ENCODE results near the gene MYBBP1A.

MYBBP1A gene

DNA sequence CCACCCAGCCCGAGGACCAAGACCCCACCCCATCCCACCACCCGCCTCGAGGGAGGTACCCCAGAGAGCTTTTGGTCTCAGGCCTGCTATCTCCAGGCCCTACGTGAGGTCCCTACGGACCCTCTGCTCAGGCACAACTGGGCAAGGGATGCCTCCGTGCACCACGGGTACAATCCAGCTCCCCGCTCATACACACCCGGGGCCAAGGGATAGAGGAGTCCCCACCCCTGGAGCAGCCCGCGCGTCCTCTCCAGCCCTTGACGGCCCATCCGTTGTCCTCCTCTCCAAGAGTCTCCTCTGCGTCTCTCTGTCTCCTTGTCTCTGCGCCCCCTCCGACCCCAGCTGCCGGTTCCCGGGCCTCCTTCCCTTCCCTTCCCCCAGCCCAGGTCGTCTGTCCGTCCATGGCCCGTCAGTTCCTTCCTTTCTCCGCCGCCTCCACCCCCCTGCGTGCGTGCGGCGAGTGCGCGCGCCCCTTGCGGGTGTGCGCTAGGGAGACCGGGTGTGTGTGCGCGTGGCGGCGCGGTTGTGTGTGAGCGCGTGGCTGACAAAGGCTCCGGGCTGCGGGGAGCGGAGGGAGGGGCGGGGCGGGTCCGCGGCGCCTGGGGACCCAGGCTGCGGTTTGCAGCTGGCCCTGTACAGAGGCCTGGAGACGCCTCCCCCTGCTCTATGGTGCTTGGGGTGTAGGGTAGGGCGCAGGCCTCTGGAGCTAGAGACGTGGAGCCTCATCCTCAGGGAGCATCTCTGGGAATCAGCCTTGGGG is 55.6 kb downstream of the MYBBP1A start:
- DNase-seq, result no peak

DNA sequence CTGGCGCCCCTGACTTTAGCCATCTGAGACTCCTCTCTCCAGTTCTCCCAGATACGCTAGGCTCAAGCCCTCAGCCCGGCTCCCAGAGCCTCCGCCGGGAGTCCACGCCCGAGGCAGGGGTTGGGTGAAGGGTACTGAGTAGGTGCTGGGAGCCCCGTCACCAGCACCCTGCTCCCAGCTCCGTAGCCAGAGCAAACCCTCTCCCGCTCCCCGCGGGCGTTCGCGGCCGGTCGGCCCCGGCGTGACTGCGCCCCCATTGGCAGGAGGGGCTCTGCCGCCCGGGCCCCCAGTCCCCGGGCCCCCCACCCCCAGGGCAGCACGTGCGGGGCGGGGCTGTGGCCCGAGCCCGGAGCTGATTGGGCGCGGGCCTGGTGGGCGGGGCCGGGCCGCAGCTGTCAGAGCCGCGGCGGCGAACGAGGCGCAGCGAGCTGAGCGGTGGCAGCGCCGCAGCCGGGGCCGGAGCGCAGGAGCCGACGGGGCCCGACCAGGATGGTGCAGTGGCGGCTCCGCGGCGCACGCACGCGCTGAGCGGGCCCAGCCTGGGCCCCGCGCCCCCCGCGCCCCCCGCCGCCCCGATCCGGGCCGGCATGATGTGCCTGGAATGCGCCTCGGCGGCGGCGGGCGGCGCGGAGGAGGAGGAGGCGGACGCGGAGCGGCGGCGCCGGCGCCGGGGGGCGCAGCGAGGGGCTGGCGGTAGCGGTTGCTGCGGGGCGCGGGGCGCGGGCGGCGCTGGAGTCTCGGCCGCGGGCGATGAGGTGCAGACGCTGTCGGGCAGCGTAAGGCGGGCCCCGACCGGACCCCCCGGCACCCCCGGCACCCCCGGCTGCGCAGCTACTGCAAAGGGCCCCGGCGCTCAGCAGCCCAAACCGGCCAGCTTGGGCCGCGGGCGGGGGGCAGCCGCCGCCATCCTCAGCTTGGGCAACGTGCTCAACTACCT is 56.5 kb downstream of the MYBBP1A start, which contains the start of gene SPNS2:
Gene SPNS2, plus strand, starts transcription at position 421 of the 937 bp plus-strand sequence. Its CDS starts 167 bp downstream, at position 588.
- peak; percentile 42 to 55 for DNase-seq

DNA sequence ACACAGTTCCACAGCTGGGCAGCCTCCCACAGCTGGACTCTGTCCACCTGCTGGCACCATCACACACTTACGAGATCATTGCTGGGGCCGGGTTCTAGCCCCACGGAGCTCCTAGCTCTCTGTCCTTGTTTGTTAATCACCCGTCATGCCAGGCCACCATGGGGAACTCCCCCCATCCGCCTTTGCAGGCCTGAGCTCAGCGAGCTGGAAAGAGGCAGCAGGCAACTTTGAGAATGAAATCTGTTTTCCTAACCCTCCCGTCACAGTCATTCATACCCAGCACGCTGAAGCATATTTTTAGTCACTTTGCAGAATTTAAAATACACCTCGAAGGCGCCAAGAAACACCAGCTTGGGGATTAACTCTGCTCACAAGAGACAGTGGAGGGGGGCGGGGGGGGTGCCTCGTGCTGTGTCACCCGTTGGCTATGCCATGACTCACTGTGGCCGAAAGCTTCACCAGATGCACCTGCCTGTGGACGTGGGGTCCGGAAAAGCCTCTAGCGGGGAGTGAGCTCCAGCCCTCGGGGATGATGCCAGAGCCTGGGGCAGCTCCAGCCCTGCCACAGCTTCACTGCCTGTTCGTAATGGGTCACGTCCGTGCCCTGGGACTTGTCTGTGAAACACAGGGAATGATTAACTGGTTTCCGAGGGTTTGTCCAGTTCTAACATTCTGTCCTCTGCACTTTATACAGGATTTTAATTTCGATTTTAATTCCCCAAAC is 57.9 kb downstream of the MYBBP1A start:
- DNase-seq, result no peak

DNA sequence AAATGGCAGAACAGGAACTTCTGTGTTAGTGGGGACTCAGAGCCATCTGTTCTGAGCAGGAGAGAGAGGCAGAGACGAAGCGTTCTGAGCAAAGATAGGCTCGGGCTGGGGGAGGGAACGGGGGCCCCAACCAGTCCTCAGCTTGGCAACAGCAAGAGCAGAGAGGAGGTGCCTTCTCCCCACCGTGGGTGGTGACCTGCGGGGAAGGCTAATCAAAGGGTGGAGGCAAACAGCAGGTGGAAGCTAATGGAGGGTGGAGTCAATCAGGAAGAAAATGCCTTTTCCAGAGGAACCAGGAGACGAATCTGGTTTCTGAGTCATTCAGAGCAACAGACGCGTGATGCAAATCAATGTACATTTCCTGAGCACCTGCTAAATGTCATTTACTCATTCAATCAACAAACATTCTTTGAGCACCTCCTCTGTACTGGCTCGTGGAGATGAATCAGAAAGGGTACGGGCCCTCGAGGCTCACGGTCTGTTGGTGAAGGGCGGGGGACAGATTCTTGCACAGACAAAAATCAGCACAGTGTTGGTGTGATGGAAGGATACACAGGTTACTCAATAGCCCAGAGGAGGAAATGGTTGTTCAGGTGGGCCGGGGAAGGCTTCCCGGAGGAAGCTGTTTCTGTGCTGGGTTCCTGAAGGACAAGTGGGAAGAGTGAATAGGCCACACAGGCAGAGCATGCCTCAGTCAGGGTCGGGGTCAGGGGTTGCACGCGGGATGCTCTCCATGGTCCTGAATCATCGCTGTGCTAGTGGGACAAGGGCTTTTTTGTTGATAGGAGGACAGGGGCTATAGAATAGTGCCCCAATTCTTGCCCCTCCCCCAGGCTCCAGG is 62.2 kb downstream of the MYBBP1A start:
- DNase-seq, result no peak

DNA sequence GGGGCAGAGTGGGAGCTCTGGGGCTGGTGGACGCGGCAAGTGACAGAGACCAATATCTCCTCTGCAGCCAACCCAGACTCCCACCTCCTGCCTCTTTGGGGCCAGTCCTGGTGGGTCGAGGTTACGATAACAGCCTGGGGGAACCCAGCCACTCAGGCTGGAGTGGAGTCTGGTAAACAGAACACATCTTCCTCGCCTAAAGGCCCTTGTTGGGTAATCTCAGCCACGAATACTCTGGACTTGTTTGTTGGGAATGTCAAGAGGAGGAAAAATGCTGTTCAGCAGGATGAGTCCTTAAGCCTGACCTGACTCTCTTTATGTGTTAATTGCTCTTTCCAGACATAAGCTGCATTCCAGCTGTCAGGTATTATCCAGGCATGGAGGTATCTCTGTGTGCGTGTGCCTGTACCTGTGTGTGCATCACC is 64.5 kb downstream of the MYBBP1A start:
- DNase-seq, result no peak

DNA sequence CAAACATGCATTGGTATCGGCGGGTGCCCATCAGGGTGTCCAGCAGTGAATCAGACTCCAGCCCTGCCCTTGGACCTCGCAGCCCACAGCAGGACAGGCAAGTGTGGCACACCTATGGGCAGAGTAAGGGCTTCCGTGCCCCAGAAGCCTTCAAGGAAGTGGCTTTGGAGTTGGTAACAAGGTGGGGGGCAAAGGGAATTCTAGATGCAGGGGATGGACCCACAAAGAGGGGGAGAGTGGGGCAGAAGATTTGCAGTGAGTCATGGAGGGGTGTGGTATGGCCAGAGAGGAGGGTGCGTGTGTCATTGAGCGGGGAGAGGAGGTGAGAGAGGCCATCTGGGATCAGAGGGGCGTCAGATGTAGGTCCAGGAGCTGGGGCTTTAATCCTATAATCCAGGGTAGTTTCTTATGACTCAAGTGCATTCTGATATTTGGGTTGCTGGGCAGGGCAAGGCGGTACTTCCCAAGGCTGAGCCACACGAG is 65.0 kb downstream of the MYBBP1A start:
- no peak for DNase-seq

DNA sequence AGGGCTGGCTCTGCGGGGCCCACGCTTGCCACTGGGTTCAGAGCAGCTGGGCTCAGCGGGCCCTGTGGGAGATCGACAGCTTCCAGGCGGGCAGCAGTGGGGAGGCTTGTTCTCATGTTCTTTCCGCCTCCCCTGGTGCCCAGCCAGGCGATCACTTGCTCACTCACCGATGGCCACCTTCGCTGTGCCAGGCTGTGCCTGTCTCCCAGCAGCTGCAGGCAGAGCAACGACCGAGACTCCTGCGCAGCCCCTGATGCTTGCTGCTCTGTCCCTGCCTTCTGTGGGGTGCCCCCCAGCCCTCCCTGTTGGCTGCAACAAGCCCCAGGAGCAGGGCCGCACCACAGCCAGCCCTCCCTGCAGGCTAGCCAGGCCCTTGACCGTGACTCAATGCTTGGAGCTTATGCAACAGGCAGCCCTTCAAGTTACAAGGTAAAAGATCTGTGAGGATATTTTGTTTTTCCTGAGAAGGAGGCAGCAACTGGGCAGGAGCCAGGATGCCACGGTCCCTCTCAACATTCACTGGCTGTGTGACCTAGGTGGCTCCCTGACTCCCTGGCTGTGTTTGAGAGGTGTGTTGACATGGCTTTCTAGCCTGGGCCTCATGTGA is 66.1 kb downstream of the MYBBP1A start:
- DNase-seq, result no peak

All from stimulated activated CD4-positive, alpha-beta T cell treated with anti-CD3 and anti-CD28 coated beads, Interleukin-2, amount 100 ng/mL, for 48 hours (primary cell).